ENCODE results near the gene RUVBL1. TPM values are rescaled to one million over a fixed set of nuclear protein-coding genes. Genes with fewer than 3 reads are reported as not detected.
A peak's percentile ranks its signal among the peaks of the same experiment; 100 is the strongest.

RUVBL1 gene
- total RNA-seq, 1 donor from 2014 or later = 40.6 TPM

- Mint-ChIP-seq H3K27me3 (ENCODE audit: low read depth) (no peaks in the 10 kb centered on the region), H3K36me3 (peaks cover 33% of the 10 kb centered on the region), H3K9me3 (no peaks in the 10 kb centered on the region), H3K4me3 (no peak overlapping the region), H3K4me1 (peaks cover 8% of the 10 kb centered on the region), H3K27ac (no peak overlapping the region)
- no peak for DNase-seq (ENCODE audit: low spot score in 2 of 2, unreplicated experiment in 2 of 2)
- no peak for TF ChIP-seq CTCF (IDR thresholded peaks at IDR 0.05; ENCODE audit: unreplicated experiment)
Observed at GRCh38 chr3:128070898-128071591, 52.6 kb downstream of the RUVBL1 start.

GRCh38 chr3:128069271-128069670 lies 54.3 kb downstream of the RUVBL1 start:
- peaks cover 42% of the 10 kb centered on the region for H3K36me3 Mint-ChIP-seq
- no peak for DNase-seq (ENCODE audit: low spot score in 2 of 2, unreplicated experiment in 2 of 2)
- no peaks in the 10 kb centered on the region for H3K9me3 Mint-ChIP-seq
- no peak overlapping the region for H3K4me3 Mint-ChIP-seq
- no peaks in the 10 kb centered on the region for H3K4me1 Mint-ChIP-seq
- H3K27ac Mint-ChIP-seq = no peak overlapping the region
- TF ChIP-seq CTCF (IDR thresholded peaks at IDR 0.05; ENCODE audit: unreplicated experiment) = no peak
- no peaks in the 10 kb centered on the region for H3K27me3 Mint-ChIP-seq (ENCODE audit: low read depth)

GRCh38 chr3:128068156-128068620 lies 55.4 kb downstream of the RUVBL1 start:
- Mint-ChIP-seq H3K27ac (peak overlapping the region; percentile 73), H3K4me3 (no peak overlapping the region), H3K4me1 (no peaks in the 10 kb centered on the region), H3K9me3 (no peaks in the 10 kb centered on the region), H3K27me3 (ENCODE audit: low read depth) (no peaks in the 10 kb centered on the region), H3K36me3 (peaks cover 49% of the 10 kb centered on the region)
- TF ChIP-seq CTCF (IDR thresholded peaks at IDR 0.05; ENCODE audit: unreplicated experiment) = peak; percentile 64
- no peak for DNase-seq (ENCODE audit: low spot score in 2 of 2, unreplicated experiment in 2 of 2)

GRCh38 chr3:128067489-128067888 lies 56.1 kb downstream of the RUVBL1 start:
- Mint-ChIP-seq H3K9me3 (no peaks in the 10 kb centered on the region), H3K27ac (no peak overlapping the region), H3K4me3 (no peak overlapping the region), H3K36me3 (peaks cover 51% of the 10 kb centered on the region), H3K27me3 (ENCODE audit: low read depth) (no peaks in the 10 kb centered on the region), H3K4me1 (no peaks in the 10 kb centered on the region)
- no peak for DNase-seq (ENCODE audit: low spot score in 2 of 2, unreplicated experiment in 2 of 2)
- TF ChIP-seq CTCF (IDR thresholded peaks at IDR 0.05; ENCODE audit: unreplicated experiment) = no peak

GRCh38 chr3:128066676-128067075 lies 56.9 kb downstream of the RUVBL1 start:
- H3K27me3 Mint-ChIP-seq (ENCODE audit: low read depth) = no peaks in the 10 kb centered on the region
- H3K27ac Mint-ChIP-seq = no peak overlapping the region
- no peak for TF ChIP-seq CTCF (IDR thresholded peaks at IDR 0.05; ENCODE audit: unreplicated experiment)
- H3K36me3 Mint-ChIP-seq = peaks cover 59% of the 10 kb centered on the region
- H3K9me3 Mint-ChIP-seq = no peaks in the 10 kb centered on the region
- H3K4me3 Mint-ChIP-seq = no peak overlapping the region
- no peaks in the 10 kb centered on the region for H3K4me1 Mint-ChIP-seq
- no peak for DNase-seq (ENCODE audit: low spot score in 2 of 2, unreplicated experiment in 2 of 2)

All from mesothelial cell of epicardium (in vitro differentiated cells).